NCI-H2107 treated with DMSO at 0.1 percent for 48 hours (cell line): ENCODE data around the gene STX2.
"Not testable (repeated sequence)": the region's sequence is repeated elsewhere in the genome, so short reads cannot be mapped to it uniquely, and the experiment has no call there.

Source experiments
- DNase-seq: peaks from one replicate; lab custom pipeline; 2025; ENCODE audit not compliant: unreplicated experiment; lab: John Stamatoyannopoulos, UW

The STX2 gene

DNA sequence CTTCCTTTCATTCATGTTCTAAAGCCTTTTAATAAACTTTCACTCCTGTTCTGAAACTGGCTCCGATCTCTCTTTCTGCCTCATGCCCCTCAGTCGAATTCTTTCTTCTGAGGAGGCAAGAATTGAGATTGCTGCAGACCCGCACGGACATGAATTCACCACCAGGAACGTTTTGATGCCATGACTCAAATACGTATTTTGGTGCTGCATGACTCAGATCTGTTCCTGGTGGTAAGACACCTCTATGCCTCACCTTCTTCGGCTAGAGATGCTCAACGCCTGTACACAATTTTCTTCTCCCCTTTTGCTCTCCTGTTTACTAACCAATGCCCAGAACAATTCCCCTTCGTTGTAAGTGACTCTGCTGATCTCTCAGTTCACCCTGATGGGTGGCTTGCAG is 70.9 kb downstream of the STX2 start:
- DNase-seq = no peak

DNA sequence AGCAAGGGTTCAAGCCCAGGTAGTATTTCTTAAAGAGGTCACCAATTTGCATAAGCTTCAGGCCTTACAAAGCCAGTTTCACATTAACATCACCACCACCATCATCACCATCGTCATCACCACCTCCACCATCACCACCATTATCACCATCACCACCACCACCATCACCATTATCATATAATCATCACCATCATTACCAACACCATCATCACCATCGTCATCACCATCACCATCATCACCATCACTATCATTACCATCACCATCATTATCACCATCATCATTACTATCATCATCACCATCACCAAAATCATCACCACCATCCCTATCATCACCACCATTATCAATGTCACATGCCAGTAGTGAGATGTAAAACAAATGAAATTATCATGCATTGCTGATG is 72.6 kb downstream of the STX2 start:
- no peak for DNase-seq

DNA sequence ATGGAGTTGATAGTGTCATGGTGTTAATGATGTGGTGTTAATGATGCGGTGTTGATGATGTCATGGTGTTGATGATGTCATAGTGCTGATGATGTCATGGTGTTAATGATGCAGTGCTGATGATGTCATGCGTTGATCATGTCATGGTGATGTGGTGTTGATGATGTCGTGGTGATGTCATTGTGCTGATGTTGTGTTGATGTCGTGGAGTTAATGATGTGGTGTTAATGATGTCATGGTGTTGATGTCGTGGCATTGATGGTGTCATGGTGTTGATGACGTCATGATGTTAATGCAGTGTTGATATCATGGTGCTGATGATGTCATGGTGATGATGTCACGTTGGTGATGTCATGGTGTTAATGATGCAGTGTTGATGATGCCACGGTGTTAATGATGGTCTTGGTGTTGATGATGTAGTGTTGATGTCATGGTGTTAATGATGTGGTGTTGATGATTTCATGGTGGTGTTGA is 73.8 kb downstream of the STX2 start:
- DNase-seq = no peak

DNA sequence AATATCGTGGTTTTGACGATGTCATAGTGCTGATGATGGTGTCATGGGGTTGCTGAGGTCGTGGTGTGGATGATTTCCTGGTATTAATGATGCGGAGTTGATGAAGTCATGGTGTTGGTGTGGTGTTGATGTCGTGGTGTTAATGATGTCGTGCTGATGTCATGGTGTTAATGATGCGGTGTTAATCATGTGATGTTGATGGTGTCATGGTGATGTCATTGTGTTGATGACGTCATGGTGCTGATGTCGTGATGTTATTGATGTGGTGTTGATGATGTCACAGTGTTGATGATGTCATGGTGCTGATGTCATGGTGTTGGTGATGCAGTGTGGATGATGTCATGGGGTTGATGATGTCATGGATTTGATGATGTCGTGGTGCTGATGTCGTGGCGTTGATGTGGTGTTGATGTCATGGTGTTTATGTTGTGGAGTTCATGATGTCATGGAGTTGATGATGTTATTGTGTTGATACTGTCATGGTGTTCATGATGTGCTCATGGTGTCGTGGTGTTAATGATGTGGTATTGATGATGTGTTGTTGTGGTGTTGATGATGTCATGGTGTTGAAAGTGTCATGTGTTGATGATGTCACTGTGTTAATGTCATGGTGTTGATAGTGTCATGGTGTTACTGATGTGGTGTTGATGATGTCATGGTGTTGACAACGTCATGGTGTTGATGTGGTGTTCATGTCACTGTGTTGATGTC is 74.4 kb downstream of the STX2 start:
- DNase-seq = no peak

DNA sequence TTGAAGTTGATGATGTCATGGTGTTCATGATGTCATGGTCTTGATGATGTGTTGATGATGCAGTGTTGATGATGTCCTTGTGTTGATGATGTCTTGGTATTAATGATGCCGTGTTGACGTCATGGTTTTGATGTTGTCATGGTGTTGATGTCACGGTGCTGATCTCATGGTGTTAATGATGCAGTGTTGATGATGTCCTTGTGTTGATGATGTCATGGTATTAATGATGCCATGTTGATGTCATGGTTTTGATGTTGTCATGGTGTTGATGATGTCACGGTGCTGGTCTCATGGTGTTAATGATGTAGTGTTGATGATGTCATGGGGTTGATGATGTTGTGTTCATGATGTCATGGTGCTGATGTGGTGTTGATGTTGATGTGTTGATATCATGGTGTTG is 75.0 kb downstream of the STX2 start:
- no peak for DNase-seq

DNA sequence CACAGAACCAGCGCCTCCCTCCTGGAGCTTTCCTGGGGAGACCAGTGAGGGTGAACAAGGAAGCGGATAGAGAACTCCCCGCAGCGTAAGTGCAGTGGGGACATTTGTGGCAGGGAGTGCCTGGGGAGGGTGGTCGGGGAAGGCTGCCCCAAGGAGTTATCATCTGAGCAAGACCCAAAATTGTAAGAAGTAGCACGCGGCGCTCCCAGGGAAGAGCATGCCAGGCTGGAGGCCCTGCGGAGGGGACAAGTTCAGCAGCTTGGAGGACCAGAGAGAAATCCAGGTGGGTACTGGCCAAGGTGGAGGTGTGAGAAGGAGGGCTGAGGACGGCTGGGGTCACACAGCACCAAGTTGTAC is 76.8 kb downstream of the STX2 start:
- no peak for DNase-seq

DNA sequence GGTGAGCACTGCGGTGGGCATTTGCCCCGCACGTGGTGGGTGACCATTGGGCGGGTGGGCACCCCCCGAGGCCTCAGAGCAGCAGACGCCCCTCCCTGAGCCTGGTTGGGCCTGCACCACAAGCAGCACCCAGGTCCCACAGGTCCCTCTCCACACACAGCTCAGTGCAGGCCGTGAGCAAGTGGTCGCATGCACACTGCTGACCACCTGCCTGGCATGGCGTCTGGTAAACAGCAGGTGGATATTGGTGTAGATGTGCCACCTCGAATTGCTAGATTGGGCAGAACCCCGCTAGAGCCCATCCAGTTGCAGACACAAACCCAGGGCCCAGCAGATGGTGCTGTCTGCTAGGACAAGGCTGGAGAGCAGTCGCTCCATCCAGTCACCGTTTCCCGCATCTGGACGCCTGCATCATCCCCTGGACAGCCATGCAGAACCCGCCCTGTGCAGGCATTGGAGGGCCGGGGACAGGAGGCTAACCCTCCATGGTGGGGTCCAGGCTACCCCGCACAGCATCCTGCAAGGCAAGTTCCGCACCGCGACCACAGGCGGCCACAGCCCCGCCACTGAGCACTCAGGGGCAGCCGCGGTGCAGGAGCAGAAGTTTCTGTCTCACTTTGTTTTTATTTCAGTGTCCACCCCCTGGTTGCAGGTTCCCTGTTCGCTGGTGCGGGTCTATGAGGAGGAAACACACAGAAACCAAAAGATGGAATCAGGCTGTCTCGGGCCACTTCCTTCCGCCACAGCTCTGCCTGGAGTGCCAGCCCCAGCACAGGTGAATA is 77.3 kb downstream of the STX2 start:
- DNase-seq = peak; percentile 57

DNA sequence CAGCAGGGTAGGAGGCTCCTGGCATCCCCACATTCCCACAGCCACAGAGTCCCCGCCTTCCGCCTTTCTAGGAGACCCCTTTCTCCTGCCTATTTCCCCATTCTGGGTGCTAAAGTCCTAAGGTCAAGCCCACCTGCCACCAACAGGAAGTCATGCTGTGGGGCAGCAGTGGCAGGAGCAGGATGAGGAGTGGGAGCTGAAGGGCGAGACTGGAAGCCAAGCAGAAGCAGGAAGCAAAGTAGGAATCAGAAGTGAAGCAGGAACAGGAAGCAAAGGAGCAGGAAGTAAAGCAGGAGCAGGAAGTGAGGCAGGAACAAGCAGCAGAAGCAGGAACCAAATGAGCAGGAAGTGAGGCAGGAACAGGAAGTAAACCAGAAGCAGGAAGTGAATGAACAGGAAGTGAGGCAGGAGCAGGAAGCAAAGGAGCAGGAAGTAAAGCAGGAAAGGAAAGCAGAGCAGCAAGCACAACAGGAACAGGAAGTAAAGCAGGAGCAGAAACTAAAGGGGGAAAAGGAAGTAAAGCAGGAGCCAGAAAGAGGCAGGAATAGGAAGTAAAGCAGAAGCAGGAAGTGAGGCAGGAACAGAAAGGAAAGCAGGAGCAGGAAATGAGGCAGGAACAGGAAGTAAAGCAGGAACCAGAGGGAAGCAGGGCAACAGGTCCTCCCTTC is 84.7 kb downstream of the STX2 start:
- DNase-seq = no peak

DNA sequence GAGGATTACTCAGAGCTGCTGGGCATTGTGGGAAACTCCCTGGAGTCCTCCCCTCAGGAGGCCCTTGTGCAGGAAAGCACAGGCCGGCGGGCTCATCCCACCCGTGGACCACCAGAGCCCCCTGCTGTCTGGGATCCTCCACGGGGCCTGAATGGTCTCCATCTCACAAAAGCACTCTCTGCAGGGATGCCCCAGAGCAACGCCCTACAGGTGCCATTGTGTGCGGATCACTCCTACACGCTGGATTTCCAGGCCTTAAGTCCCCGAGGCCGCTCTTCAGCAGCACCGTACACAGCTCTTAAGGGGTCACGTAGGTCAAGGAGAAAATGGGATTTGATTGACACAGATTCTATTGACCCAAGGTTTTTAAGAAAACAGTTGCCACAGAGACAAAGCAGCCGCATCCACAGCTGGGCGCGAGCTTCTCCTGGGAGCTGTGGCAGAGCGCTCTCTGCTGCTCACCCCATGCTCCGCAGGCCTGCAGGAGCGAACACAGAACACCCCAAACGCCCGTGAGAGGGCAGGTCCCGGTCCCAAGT is 86.3 kb downstream of the STX2 start:
- peak; percentile 13 for DNase-seq

DNA sequence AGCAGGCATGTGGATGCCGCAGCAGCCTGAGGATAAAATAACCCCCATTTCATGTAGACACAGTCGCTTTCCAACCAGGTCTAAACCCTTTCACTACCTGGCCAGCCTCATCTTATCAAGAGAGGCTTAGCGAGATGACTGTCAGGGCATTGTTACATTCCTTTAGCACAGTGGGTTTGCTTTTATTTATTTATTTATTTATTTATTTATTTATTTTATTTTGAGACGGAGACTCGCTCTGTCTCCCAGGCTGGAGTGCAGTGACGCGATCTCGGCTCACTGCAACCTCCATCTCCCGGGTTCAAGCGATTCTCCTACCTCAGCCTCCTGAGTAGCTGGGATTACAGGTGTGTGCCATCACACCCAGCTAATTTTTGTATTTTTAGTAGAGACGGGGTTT is 87.0 kb downstream of the STX2 start:
- not testable (repeated sequence) for DNase-seq

DNA sequence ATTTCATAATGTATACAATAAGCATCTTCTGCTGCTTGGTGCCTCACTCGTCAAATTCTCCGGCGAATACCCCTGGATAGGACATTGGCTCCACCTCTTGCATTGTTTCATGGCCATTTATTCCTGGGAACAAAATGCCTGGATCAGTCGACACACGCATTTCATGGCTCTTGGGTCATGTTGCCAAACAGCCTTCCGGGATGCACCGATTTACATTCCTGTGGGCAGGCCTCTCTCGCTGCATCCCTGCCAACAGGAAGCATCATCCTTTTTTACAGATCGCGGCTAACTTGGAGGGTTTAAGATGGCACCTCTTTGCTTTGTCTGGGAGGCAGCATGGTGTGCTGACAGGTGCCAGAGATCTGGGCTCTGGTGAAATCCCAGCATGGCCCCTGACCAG is 90.3 kb downstream of the STX2 start:
- DNase-seq = no peak

DNA sequence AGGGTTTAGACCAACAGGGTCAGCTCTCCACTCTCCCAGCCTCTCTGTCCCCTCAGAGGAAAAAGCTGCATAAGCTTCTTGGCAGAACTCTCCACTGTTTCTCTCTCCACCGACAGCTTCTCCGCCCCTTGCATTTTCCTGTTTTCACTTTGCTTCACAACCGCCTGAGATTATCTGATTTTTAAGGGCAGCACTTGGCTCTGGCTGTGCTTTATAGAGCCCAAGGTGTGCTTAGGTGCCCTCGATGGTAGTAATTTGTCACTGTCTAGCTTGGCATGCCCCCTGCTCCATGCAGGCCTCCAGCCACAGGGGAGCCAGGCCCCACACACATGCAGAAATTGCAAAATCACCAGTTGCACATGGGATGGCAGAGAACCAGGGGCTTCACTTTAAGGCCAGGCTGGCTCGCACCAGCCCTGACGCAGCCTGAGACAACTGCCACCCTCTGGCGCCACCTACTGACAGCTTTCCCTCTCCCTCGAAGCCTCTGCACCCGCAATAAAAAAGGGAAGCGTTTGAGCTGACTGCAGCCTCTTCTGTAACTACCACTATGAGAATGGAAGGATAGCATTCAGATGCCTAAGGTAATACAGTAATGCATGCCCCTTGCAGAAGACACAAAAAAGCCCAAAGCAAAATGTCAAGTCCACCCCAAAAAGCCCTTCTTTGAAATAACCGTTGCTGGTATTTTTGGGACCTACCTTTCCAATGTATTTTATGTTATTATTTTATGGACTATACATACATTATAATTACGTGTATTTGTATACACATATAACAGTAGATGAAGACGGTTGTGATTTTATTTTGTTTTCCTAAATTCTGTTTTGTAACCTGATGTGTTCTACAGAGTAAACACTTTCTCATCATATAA is 90.9 kb downstream of the STX2 start:
- DNase-seq = peak; percentile 85

DNA sequence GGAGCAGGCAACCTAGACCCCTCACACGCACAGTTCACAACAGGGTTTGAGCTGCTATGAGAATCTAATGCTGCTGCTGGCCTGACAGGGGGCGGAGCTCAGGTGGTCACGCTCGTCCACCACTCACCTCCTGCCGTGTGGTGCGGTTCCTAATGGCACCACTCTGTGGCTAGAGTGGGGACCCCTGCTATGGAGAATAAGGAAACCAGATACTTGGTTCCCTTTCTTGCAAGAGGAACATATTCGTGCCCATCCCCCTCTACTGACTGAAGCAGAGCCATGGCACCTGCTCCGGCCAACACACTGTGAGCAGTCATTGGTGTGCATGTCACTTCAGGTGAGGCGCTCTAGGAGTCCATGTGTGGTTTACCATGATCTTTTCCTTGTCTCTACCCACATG is 92.5 kb downstream of the STX2 start:
- peak; percentile 33 for DNase-seq

DNA sequence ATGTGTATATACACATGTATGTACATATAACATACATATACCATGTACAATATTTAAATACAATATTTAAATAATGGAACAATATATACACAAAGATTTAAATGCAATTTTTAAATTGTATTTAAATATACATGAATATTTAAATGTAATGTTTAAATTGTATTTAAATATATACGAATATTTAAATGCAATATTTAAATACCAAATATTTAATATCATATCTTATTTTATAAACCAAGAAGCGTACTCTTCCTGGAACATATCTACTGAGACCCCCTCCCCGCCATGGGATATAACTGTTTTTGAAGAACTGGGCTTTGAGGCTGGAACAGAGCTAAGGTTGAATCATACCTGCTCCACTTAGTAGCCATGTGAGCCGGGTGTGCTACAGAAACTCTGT is 93.1 kb downstream of the STX2 start:
- DNase-seq = no peak

DNA sequence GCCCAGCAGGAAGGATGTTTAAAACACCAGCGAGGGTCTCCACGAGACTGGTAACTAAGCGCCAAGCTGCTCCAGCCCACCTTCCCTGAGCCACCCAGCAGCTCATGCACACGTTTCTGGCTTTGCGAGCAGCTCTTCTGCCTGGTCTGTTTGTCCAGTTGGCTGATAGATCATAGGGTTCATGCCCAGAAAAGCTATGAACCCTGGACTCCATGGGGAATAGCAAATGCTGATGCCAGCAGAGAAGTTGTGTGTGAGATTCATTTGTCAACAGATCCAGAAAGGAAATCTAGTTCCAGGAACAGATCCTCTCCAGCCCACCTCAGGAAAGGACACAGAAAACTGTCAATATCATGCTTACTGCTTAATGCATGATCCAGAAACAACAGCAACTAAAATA is 94.8 kb downstream of the STX2 start:
- no peak for DNase-seq

DNA sequence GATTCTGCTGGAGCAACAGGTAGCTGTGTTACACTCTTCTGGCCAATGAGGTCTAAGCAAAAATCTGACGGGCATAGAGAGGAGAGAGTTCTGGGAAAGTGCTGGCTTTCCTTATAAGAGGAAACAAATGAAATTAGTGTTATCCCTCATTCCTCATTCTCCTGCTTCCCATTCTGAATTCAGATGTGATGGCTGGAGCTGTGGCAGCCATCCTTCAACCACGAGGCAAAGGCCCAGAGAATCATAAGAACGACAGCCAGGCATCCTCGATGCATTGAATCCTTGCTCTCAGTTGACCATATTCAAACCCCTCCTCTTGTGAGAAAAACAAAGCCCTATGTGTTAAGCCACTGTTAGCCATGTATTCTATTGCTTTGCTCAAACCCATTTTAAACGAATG is 95.4 kb downstream of the STX2 start:
- DNase-seq = no peak

DNA sequence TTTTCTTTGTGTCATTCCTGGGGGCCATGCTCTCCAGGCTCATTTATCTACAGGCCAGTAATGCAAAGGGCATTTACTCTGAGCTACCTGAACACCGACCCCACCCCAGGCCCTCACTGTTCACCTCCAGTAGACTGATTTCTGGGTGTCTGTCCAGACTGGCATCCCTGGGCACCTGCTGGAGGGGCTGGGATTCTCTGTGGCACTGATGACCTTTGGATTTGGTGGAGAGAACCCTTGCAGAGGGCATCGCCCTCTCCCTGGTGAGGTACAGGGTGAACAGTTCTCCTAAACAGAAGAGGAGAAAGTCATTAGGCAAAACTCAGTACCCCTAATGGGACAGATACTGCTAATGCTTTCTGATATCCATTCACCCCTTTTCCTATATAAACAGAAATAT is 95.9 kb downstream of the STX2 start:
- DNase-seq = no peak

DNA sequence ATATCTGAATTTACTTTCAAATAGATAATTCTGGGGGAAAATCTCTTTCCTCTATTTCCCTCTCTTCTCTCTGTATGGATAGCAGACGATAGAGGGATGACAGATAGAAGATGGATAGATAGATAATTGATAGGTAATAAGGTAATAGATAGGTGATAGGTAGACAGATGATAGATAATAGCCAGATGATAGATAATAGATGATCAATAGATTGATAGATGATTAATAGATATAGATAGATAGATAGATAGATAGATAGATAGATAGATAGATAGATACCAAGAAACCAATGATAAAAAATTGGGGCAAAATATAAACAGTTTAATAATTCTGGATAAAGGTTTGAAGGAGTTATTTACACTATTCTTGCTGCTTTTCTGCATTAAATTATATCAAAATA is 96.3 kb downstream of the STX2 start:
- DNase-seq = no peak

DNA sequence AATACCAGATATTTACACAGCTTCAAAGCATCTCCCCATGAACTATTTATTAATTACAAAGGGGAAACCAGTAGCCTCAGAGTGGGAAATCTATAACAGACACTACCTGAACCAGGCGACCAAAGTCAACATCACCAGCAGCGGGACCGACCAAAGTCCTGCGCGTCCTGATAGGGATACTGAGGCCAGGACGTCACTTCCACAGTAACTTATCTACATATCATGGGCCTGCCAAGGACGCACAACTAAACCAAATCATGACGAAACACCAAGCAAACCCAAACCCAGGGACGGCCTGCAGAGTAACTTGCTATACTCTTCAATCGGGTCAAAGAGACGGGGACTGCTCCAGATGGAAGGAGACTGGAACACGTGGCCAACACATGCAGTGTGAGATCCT is 96.9 kb downstream of the STX2 start:
- no peak for DNase-seq
